A549 (cell line): ENCODE results near the gene ZNF100. TPM values are rescaled to one million over a fixed set of nuclear protein-coding genes. Genes with fewer than 3 reads are reported as not detected.

Experiments
- ATAC-seq, 2 experiments: fragments of 200-7000 bp in 1 of 2; fragments of >200 bp in 1 of 2; cut with Nextera tagmentation in 1 of 2; cut with Tn5 transposase in 1 of 2; 3 replicates each; pipeline versions ENCODE4 v1.8.0 to v1.9.1; 2018 to 2020; ENCODE audit warnings: mild to moderate bottlenecking in 1 of 2, moderate library complexity in 1 of 2
- CTCF ChIA-PET: fragments of 300-600 bp; sonication (Branson Sonifier 250); formaldehyde crosslinking; extraction: SDS; loops from one replicate; lab custom pipeline; 2021; ENCODE audit warnings: antibody characterized with exemption, inconsistent platforms; lab: Yijun Ruan, JAX
- POLR2A ChIA-PET: fragments of 350-600 bp; formaldehyde crosslinking; extraction: SDS; loops from one replicate; lab custom pipeline; 2021; ENCODE audit warnings: antibody characterized with exemption, inconsistent platforms; lab: Yijun Ruan, JAX
- DNase-seq, 2 experiments: peaks; one replicate each; pipeline versions ENCODE4 v3.0.0 to v3.0.0-alpha.2; 2011 to 2016; ENCODE audit warnings: low read depth in 1 of 2, low spot score in 1 of 2
- FAIRE-seq: peaks from 2 replicates; lab custom pipeline; 2011; peaks lifted over from hg19 to GRCh38; lab: Jason Lieb, UNC
- H3K27ac ChIP-seq, 2 experiments: fragments of >200 bp; sonication (Bioruptor Twin); formaldehyde crosslinking; 3 replicates each; pipeline ENCODE4 v1.5.1; 2016 to 2017
- H3K4me1 ChIP-seq: fragments of >200 bp; sonication (Bioruptor Twin); formaldehyde crosslinking; 3 replicates; pipeline ENCODE4 v1.6.1; 2016
- H3K4me2 ChIP-seq: fragments of >200 bp; sonication (Bioruptor Twin); formaldehyde crosslinking; 3 replicates; pipeline ENCODE4 v1.6.1; 2016
- H3K4me3 ChIP-seq: fragments of >200 bp; sonication (Bioruptor Twin); formaldehyde crosslinking; 3 replicates; pipeline ENCODE4 v1.5.1; 2016
- H3K9me3 ChIP-seq: fragments of >200 bp; sonication (Bioruptor Twin); formaldehyde crosslinking; 3 replicates; pipeline ENCODE4 v1.6.1; 2016
- BCL3 ChIP-seq: fragments of >200 bp; sonication (Bioruptor Twin); formaldehyde crosslinking; IDR thresholded peaks from 3 replicates; pipeline ENCODE4 v1.6.1; 2016
- BHLHE40 ChIP-seq: IDR thresholded peaks from 2 replicates; pipeline ENCODE4 v1.6.1; 2012; ENCODE audit warnings: low read depth, low read length, inconsistent platforms
- CBX2 ChIP-seq: fragments of 200-600 bp; sonication (generic); IDR thresholded peaks from 2 replicates; pipeline ENCODE4 v1.6.1; 2016; ENCODE audit warnings: low read depth, mild to moderate bottlenecking, borderline replicate concordance
- CHD4 ChIP-seq: fragments of 200-600 bp; sonication (generic); IDR thresholded peaks from 2 replicates; pipeline ENCODE4 v1.6.1; 2016; ENCODE audit warnings: antibody characterized with exemption, mild to moderate bottlenecking, borderline replicate concordance
- EP300 ChIP-seq, 2 experiments: fragments of >200 bp; sonication (Bioruptor Twin); formaldehyde crosslinking; IDR thresholded peaks; 2 replicates in 1 of 2; 3 replicates in 1 of 2; pipeline ENCODE4 v1.6.1; 2016 to 2017
- FOXS1 ChIP-seq: fragments of 250-450 bp; sonication (Bioruptor Pico); IDR thresholded peaks from 2 replicates; pipeline ENCODE4 v1.5.0; 2020; ENCODE audit warnings: mild to moderate bottlenecking, moderate library complexity
- HDAC2 ChIP-seq: fragments of 200-600 bp; sonication (generic); IDR thresholded peaks from 2 replicates; pipeline ENCODE4 v1.6.1; 2016
- HES2 ChIP-seq: fragments of >200 bp; sonication (Bioruptor Twin); formaldehyde crosslinking; IDR thresholded peaks from 2 replicates; pipeline ENCODE4 v1.6.1; 2016
- HOXA7 ChIP-seq: fragments of 250-450 bp; sonication (Bioruptor Pico); IDR thresholded peaks from 2 replicates; pipeline ENCODE4 v1.5.0; 2020; ENCODE audit warnings: mild to moderate bottlenecking, moderate library complexity
- HOXB13 ChIP-seq: fragments of 250-450 bp; sonication (Bioruptor Pico); IDR thresholded peaks from 2 replicates; pipeline ENCODE4 v1.5.0; 2020; ENCODE audit warnings: low read depth, mild to moderate bottlenecking, moderate library complexity
- JUN ChIP-seq, 2 experiments: fragments of >200 bp; sonication (Bioruptor Twin); formaldehyde crosslinking; IDR thresholded peaks; 2 replicates in 1 of 2; 3 replicates in 1 of 2; pipeline ENCODE4 v1.6.1; 2016 to 2017
- JUNB ChIP-seq: fragments of >200 bp; sonication (Bioruptor Twin); formaldehyde crosslinking; IDR thresholded peaks from 2 replicates; pipeline ENCODE4 v1.6.1; 2016
- KDM1A ChIP-seq: fragments of 200-600 bp; sonication (generic); IDR thresholded peaks from 2 replicates; pipeline ENCODE4 v1.6.1; 2016; ENCODE audit warnings: low read depth, mild to moderate bottlenecking
- MAZ ChIP-seq: fragments of 150-350 bp; IDR thresholded peaks from 2 replicates; pipeline ENCODE4 v1.6.1; 2014; ENCODE audit warnings: antibody characterized with exemption, low read depth, low read length, borderline replicate concordance
- NR3C1 ChIP-seq: fragments of >200 bp; sonication (Bioruptor Twin); formaldehyde crosslinking; IDR thresholded peaks from 3 replicates; pipeline ENCODE4 v1.6.1; 2017
- POLR2A ChIP-seq: IDR thresholded peaks from 2 replicates; pipeline ENCODE4 v1.6.1; 2012; ENCODE audit warnings: mild to moderate bottlenecking, low read length
- POLR2AphosphoS2 ChIP-seq: conservative IDR thresholded peaks from 2 replicates; pipeline ENCODE4 v1.6.1; 2012; ENCODE audit warnings: low read length, improper control_type of control experiment, inconsistent platforms
- RFX5 ChIP-seq: fragments of 450-650 bp; IDR thresholded peaks from 2 replicates; pipeline ENCODE4 v1.7.1; 2014; ENCODE audit warnings: antibody characterized with exemption, mild to moderate bottlenecking, moderate library complexity
- TFCP2L1 ChIP-seq: fragments of 250-450 bp; sonication (Bioruptor Pico); IDR thresholded peaks from 2 replicates; pipeline ENCODE4 v1.5.0; 2021; ENCODE audit warnings: mild to moderate bottlenecking
- TP53 ChIP-seq: fragments of 250-450 bp; sonication (Bioruptor Pico); IDR thresholded peaks from 2 replicates; pipeline ENCODE4 v1.5.0; 2021; ENCODE audit warnings: mild to moderate bottlenecking, moderate library complexity
- USF2 ChIP-seq: fragments of 450-650 bp; IDR thresholded peaks from 2 replicates; pipeline ENCODE4 v1.6.1; 2014; ENCODE audit warnings: antibody characterized with exemption
- ZFP36 ChIP-seq: fragments of 450-650 bp; IDR thresholded peaks from 2 replicates; pipeline ENCODE4 v1.6.1; 2014; ENCODE audit warnings: borderline replicate concordance; ENCODE audit not compliant: partially characterized antibody
- ZNF302 ChIP-seq: fragments of 250-450 bp; sonication (Bioruptor Pico); IDR thresholded peaks from 2 replicates; pipeline ENCODE4 v1.9.0; 2021; ENCODE audit warnings: inconsistent platforms, mild to moderate bottlenecking, moderate library complexity
- WGBS: methylation state at CpG from one replicate; pipeline ENCODE4 v1.1.6; 2017; ENCODE audit errors: missing lambda C conversion rate; 5-methylcytosine and 5-hydroxymethylcytosine counted together
- polyA plus RNA-seq, 4 experiments: library from polyadenylated mRNA; depleted of rRNA in 3 of 4; stranded (reverse); fragments of >200 nt; fragmentation: RNase III in 1 of 4; extraction: RNeasy Plus Mini Kit Qiagen cat#74134 plus additional on column Dnase treatment in 1 of 4; gene quantifications; 2 replicates in 3 of 4; 3 replicates in 1 of 4; pipeline ENCODE4 v1.2.3, GENCODE V29; 2011 to 2017
- TF ChIP-seq, protein P1 (sequence below): fragments of 200-600 bp; sonication (generic); IDR thresholded peaks from 2 replicates; pipeline ENCODE4 v1.6.1; 2016; ENCODE audit warnings: antibody characterized with exemption, mild to moderate bottlenecking, moderate library complexity
- TF ChIP-seq, protein P2 (sequence below): fragments of 250-450 bp; sonication (Bioruptor Pico); IDR thresholded peaks from 2 replicates; pipeline ENCODE4 v1.5.0; 2020; ENCODE audit warnings: low read depth, mild to moderate bottlenecking, moderate library complexity
- TF ChIP-seq, protein P3 (sequence below): fragments of 150-350 bp; IDR thresholded peaks from 2 replicates; pipeline ENCODE4 v1.6.1; 2014; ENCODE audit warnings: low read depth, mild to moderate bottlenecking, low read length
- TF ChIP-seq, protein P4 (sequence below): IDR thresholded peaks from 2 replicates; pipeline ENCODE4 v1.6.1; 2012

ZNF100 gene
- polyA plus RNA-seq, 2 of the 4 experiments (the other 2 are of a cell fraction), result not detected

- TF ChIP-seq, protein P1, sequence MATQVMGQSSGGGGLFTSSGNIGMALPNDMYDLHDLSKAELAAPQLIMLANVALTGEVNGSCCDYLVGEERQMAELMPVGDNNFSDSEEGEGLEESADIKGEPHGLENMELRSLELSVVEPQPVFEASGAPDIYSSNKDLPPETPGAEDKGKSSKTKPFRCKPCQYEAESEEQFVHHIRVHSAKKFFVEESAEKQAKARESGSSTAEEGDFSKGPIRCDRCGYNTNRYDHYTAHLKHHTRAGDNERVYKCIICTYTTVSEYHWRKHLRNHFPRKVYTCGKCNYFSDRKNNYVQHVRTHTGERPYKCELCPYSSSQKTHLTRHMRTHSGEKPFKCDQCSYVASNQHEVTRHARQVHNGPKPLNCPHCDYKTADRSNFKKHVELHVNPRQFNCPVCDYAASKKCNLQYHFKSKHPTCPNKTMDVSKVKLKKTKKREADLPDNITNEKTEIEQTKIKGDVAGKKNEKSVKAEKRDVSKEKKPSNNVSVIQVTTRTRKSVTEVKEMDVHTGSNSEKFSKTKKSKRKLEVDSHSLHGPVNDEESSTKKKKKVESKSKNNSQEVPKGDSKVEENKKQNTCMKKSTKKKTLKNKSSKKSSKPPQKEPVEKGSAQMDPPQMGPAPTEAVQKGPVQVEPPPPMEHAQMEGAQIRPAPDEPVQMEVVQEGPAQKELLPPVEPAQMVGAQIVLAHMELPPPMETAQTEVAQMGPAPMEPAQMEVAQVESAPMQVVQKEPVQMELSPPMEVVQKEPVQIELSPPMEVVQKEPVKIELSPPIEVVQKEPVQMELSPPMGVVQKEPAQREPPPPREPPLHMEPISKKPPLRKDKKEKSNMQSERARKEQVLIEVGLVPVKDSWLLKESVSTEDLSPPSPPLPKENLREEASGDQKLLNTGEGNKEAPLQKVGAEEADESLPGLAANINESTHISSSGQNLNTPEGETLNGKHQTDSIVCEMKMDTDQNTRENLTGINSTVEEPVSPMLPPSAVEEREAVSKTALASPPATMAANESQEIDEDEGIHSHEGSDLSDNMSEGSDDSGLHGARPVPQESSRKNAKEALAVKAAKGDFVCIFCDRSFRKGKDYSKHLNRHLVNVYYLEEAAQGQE, result no peak
- TF ChIP-seq FOXS1, result no peak
- no peak for TF ChIP-seq EP300 (IDR thresholded peaks at IDR 0.05)
- no peak for TF ChIP-seq POLR2A
These were observed 78.9 kb downstream of the ZNF100 start (continued) for GRCh38 chr19:21688464-21688863.

GRCh38 chr19:21680671-21681070 lies 86.7 kb downstream of the ZNF100 start:
- ATAC-seq (no peak), FAIRE-seq (no peak), DNase-seq (no peak)
- H3K27ac ChIP-seq, result no peak overlapping the region
- ChIA-PET POLR2A (no interaction called here), CTCF (no interaction called here)
- no peaks in the 10 kb centered on the region for H3K4me1 ChIP-seq
- no peaks in the 10 kb centered on the region for H3K9me3 ChIP-seq
- 0% methylated on average over 3 of the region's 3 CpGs for WGBS
- H3K4me3 ChIP-seq, result no peak overlapping the region
- no peak overlapping the region for H3K4me2 ChIP-seq
- TF ChIP-seq EP300 (IDR thresholded peaks at IDR 0.05) (no peak), TFCP2L1 (CRISPR knock-in tag) (no peak), CBX2 (no peak), HOXB13 (CRISPR knock-in tag) (no peak), HES2 (no peak), ZFP36 (no peak), JUNB (no peak), NR3C1 (no peak), ZNF302 (CRISPR knock-in tag) (no peak), JUN (IDR thresholded peaks at IDR 0.05) (no peak)
- TF ChIP-seq, protein P2, sequence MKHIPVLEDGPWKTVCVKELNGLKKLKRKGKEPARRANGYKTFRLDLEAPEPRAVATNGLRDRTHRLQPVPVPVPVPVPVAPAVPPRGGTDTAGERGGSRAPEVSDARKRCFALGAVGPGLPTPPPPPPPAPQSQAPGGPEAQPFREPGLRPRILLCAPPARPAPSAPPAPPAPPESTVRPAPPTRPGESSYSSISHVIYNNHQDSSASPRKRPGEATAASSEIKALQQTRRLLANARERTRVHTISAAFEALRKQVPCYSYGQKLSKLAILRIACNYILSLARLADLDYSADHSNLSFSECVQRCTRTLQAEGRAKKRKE (CRISPR knock-in tag), result no peak
- TF ChIP-seq, protein P3, sequence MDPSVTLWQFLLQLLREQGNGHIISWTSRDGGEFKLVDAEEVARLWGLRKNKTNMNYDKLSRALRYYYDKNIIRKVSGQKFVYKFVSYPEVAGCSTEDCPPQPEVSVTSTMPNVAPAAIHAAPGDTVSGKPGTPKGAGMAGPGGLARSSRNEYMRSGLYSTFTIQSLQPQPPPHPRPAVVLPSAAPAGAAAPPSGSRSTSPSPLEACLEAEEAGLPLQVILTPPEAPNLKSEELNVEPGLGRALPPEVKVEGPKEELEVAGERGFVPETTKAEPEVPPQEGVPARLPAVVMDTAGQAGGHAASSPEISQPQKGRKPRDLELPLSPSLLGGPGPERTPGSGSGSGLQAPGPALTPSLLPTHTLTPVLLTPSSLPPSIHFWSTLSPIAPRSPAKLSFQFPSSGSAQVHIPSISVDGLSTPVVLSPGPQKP, result no peak

- FAIRE-seq (no peak), DNase-seq (no peak), ATAC-seq (no peak)
- ChIA-PET CTCF (no interaction called here), POLR2A (no interaction called here)
- Histone ChIP-seq H3K4me1 (no peaks in the 10 kb centered on the region), H3K9me3 (no peaks in the 10 kb centered on the region), H3K4me2 (no peak overlapping the region), H3K27ac (no peak overlapping the region), H3K4me3 (no peak overlapping the region)
- WGBS, result 3% methylated on average over 5 of the region's 5 CpGs
- TF ChIP-seq CHD4 (no peak), POLR2AphosphoS2 (no peak), RFX5 (no peak), BCL3 (no peak), TP53 (CRISPR knock-in tag) (no peak), HDAC2 (no peak), TFCP2L1 (CRISPR knock-in tag) (no peak), USF2 (no peak), NR3C1 (no peak), MAZ (no peak), BHLHE40 (no peak), HOXA7 (CRISPR knock-in tag) (no peak), KDM1A (no peak), ZFP36 (no peak)
- TF ChIP-seq, protein P3, result no peak
- TF ChIP-seq, protein P4, sequence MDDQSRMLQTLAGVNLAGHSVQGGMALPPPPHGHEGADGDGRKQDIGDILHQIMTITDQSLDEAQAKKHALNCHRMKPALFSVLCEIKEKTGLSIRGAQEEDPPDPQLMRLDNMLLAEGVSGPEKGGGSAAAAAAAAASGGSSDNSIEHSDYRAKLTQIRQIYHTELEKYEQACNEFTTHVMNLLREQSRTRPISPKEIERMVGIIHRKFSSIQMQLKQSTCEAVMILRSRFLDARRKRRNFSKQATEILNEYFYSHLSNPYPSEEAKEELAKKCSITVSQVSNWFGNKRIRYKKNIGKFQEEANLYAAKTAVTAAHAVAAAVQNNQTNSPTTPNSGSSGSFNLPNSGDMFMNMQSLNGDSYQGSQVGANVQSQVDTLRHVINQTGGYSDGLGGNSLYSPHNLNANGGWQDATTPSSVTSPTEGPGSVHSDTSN, result no peak
These were observed 87.4 kb downstream of the ZNF100 start for GRCh38 chr19:21680026-21680425.
